Activated naive CD4-positive, alpha-beta T cell treated with anti-CD3 and anti-CD28 coated beads, Interleukin-2, amount 10 ng/mL, durations not matched to agents 7 days and 5 days (primary cell): ENCODE data around the gene KRTAP5-2.

Experiments used
- CTCF ChIA-PET: fragments of 350-600 bp; sonication (Branson Sonifier 250); formaldehyde crosslinking; loops from one replicate; lab custom pipeline; 2021; ENCODE audit warnings: antibody characterized with exemption; lab: Charles Lee
- DNase-seq: peaks from one replicate; pipeline ENCODE4 v3.0.0-alpha.2; 2020
- H3K27ac Mint-ChIP-seq: one replicate; pipeline ENCODE4 v1.8.0; 2021; ENCODE audit warnings: mild to moderate bottlenecking, moderate library complexity, mixed read lengths
- H3K27me3 Mint-ChIP-seq: one replicate; pipeline ENCODE4 v1.8.0; 2021; ENCODE audit warnings: mild to moderate bottlenecking, mixed read lengths
- H3K36me3 Mint-ChIP-seq: one replicate; pipeline ENCODE4 v1.8.0; 2021; ENCODE audit warnings: mixed read lengths
- H3K4me1 Mint-ChIP-seq: one replicate; pipeline ENCODE4 v1.8.0; 2021; ENCODE audit warnings: mixed read lengths
- H3K4me3 Mint-ChIP-seq: one replicate; pipeline ENCODE4 v1.8.0; 2021; ENCODE audit warnings: mild to moderate bottlenecking, moderate library complexity, mixed read lengths
- H3K9me3 Mint-ChIP-seq: one replicate; pipeline ENCODE4 v1.8.0; 2021; ENCODE audit warnings: mixed read lengths

The KRTAP5-2 gene

GRCh38 chr11:1556278-1556902 is 41.7 kb downstream of the KRTAP5-2 start:
- Mint-ChIP-seq H3K4me1 (no peaks in the 10 kb centered on the region), H3K4me3 (no peak overlapping the region), H3K27ac (no peak overlapping the region), H3K27me3 (peaks cover 13% of the 10 kb centered on the region), H3K9me3 (no peaks in the 10 kb centered on the region), H3K36me3 (no peaks in the 10 kb centered on the region)
- CTCF ChIA-PET = interaction anchor here (1.2 kb wide), 1 partner anchor 9 kb away, joined by 3 read pairs; no protein-coding TSS in a partner anchor
- DNase-seq = no peak

- Mint-ChIP-seq H3K9me3 (no peaks in the 10 kb centered on the region), H3K27ac (no peak overlapping the region), H3K4me3 (no peak overlapping the region), H3K27me3 (peaks cover 13% of the 10 kb centered on the region), H3K4me1 (no peaks in the 10 kb centered on the region), H3K36me3 (no peaks in the 10 kb centered on the region)
- no peak for DNase-seq
- CTCF ChIA-PET = interaction anchor here (1.2 kb wide), 1 partner anchor 10 kb away, joined by 3 read pairs; no protein-coding TSS in a partner anchor
Observed at GRCh38 chr11:1555713-1556153, 42.4 kb downstream of the KRTAP5-2 start.

- DNase-seq = no peak
- no peaks in the 10 kb centered on the region for H3K4me1 Mint-ChIP-seq
- H3K9me3 Mint-ChIP-seq = no peaks in the 10 kb centered on the region
- H3K27ac Mint-ChIP-seq = no peak overlapping the region
- CTCF ChIA-PET = interaction anchor here (1.2 kb wide), 1 partner anchor 11 kb away, joined by 3 read pairs; no protein-coding TSS in a partner anchor
- H3K27me3 Mint-ChIP-seq = peaks cover 16% of the 10 kb centered on the region
- no peak overlapping the region for H3K4me3 Mint-ChIP-seq
- no peaks in the 10 kb centered on the region for H3K36me3 Mint-ChIP-seq
Observed at GRCh38 chr11:1554981-1555712, 42.9 kb downstream of the KRTAP5-2 start.

- CTCF ChIA-PET = interaction anchor here (1.0 kb wide), 1 partner anchor 21 kb away, joined by 11 read pairs; no protein-coding TSS in a partner anchor
- peaks cover 27% of the 10 kb centered on the region for H3K27me3 Mint-ChIP-seq
- DNase-seq = no peak
- no peaks in the 10 kb centered on the region for H3K36me3 Mint-ChIP-seq
- no peak overlapping the region for H3K4me3 Mint-ChIP-seq
- H3K9me3 Mint-ChIP-seq = no peaks in the 10 kb centered on the region
- no peaks in the 10 kb centered on the region for H3K4me1 Mint-ChIP-seq
- no peak overlapping the region for H3K27ac Mint-ChIP-seq
Observed at GRCh38 chr11:1553808-1554594, 44.1 kb downstream of the KRTAP5-2 start.

DNA sequence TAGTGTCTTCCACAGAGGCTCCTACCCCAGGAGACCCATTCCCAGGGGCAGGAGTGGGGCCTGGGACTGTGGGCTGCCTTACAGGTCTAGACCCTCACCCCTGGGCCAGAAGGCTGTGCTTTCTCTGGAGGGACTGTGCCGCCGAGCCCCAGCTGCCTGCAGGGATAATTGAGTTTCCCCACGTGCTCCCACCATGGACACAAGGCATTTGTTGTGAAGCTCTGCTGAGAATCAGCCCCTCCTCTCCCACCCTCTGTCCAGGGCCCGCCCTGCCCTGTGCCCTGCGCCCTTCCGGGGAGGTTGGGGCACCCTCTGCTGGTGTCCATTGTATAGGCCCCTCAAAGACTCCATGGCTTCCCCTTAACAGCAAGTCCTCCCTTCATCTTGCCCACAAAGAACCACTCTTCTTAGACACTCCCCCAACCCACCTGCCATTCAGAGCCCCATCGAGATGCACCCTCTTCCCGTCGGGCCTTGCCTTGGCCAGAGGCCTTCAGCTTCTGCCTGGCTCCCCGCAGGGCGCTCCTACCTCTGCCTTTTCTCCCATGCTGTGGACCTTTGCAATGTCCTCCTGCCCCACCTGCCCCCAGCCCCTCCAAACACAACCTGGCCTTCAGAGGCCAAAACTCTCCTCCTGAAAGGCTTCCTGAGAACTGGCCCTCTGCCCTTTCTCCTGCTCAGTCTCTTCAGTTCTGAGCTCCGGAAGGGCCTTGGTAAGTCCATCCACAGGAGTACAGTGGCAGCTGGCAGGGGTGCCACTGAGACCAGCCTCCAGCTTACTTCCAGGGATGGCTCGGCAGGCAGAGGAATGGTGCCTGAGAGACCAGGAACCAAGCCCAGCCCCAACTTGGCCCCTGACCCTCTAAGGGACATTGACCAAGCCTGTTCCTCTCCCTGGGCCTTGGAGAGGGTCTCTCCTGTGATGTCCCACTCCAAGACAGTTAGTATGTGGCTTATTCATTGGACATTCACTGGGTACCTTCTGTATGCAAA is 48.5 kb downstream of the KRTAP5-2 start:
- CTCF ChIA-PET = interaction anchor here (5.2 kb wide), 1 partner anchor 25 kb away, joined by 51 read pairs; no protein-coding TSS in a partner anchor
- DNase-seq = no peak
- H3K4me1 Mint-ChIP-seq = peaks cover 3% of the 10 kb centered on the region
- H3K27me3 Mint-ChIP-seq = peaks cover 69% of the 10 kb centered on the region
- H3K9me3 Mint-ChIP-seq = no peaks in the 10 kb centered on the region
- no peaks in the 10 kb centered on the region for H3K36me3 Mint-ChIP-seq
- H3K27ac Mint-ChIP-seq = no peak overlapping the region
- H3K4me3 Mint-ChIP-seq = no peak overlapping the region

GRCh38 chr11:1548221-1549070 is 49.6 kb downstream of the KRTAP5-2 start:
- H3K27me3 Mint-ChIP-seq = peaks cover 76% of the 10 kb centered on the region
- no peak for DNase-seq
- no peaks in the 10 kb centered on the region for H3K36me3 Mint-ChIP-seq
- H3K4me3 Mint-ChIP-seq = no peak overlapping the region
- H3K4me1 Mint-ChIP-seq = peaks cover 3% of the 10 kb centered on the region
- no peaks in the 10 kb centered on the region for H3K9me3 Mint-ChIP-seq
- CTCF ChIA-PET = interaction anchor here (5.2 kb wide), 1 partner anchor 26 kb away, joined by 51 read pairs; no protein-coding TSS in a partner anchor
- H3K27ac Mint-ChIP-seq = no peak overlapping the region

DNA sequence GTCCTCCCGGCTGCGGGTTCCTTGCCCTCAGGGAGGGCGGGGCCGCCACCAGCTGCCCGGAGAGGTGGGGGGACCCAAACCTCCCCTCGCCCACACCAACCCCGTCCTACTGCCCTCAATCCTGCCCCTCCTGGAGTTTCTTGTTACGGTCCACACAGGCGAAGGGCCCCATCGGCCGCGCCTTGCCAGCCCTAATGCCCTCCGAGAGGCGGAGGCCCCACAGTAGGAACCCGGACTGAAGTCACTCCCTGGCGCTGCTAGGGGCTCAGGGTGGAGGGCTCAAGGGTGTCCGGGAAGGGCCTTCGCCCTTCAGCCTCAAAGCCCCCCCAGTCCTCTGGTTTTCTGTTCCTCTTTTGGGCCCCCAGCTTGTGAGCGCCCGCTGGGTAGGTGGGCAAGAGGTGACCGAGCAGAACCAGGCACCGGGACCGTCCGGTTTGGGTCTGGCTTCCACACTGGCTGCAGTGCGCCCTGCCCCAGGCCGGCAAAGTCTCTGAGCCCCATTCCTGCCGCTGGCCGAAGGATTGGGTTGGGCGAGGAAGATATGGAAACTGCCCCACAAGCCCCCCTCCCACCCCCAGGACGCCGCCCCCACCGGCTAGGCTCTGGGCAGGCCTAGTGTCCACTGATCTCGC is 50.5 kb downstream of the KRTAP5-2 start:
- Mint-ChIP-seq H3K27me3 (peaks cover 73% of the 10 kb centered on the region), H3K36me3 (no peaks in the 10 kb centered on the region), H3K4me3 (no peak overlapping the region), H3K9me3 (no peaks in the 10 kb centered on the region), H3K27ac (no peak overlapping the region), H3K4me1 (peaks cover 3% of the 10 kb centered on the region)
- CTCF ChIA-PET = interaction anchor here (1.0 to 5.2 kb wide), 4 partner anchors 10 to 81 kb away, joined by 5 to 51 read pairs (median 6); partner anchors contain the start of gene KRTAP5-5
- DNase-seq = no peak
